HTR-8/SVneo (cell line): ENCODE data around the gene SCN1A.
"Not testable (repeated sequence)": the region's sequence is repeated elsewhere in the genome, so short reads cannot be mapped to it uniquely, and the experiment has no call there.

Source experiments
- DNase-seq: peaks from one replicate; pipeline ENCODE4 v3.0.0; 2011; ENCODE audit warnings: low spot score, mixed read lengths; ENCODE audit not compliant: insufficient read length
- FAIRE-seq: peaks from 2 replicates; lab custom pipeline; 2011; peaks lifted over from hg19 to GRCh38; lab: Jason Lieb, UNC

The SCN1A gene

DNA sequence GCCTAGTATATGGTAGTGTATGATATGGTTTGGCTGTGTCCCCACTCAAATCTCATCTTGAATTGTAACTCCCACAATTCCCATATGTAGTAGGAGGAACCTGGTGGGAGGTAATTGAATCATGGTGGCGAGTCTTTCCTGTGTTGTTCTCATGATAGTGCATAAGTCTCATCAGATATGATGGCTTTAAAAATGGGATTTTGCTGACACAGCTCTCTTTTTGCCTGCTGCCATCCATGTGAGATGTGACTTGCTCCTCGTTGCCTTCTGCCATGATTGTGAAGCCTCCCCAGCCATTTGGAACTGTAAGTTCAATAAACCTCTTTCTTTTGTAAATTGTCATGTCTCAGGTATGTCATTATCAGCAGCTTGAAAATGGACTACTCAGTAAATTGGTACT lies 9.5 kb upstream of the SCN1A start:
- FAIRE-seq (no peak), DNase-seq (no peak)

DNA sequence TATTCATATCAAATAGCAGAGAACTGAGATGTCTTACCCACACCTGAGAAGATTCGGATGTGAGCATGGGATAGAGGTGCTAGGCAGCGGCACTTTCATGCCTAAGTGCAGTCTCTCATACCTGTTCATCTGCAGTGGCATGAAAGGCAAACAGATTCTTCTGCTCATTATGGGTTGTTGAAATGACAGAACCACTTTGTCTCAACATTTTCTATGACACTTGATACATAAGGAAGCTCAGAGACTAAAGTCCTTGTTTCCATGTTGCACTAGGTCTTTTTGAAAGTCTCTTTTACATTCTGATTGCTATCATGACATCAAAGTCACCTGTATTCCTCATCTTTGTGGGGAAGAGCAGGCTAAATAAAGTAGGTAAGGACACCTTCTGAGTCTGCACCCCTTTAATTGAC lies 8.0 kb upstream of the SCN1A start:
- no peak for DNase-seq
- FAIRE-seq = no peak

DNA sequence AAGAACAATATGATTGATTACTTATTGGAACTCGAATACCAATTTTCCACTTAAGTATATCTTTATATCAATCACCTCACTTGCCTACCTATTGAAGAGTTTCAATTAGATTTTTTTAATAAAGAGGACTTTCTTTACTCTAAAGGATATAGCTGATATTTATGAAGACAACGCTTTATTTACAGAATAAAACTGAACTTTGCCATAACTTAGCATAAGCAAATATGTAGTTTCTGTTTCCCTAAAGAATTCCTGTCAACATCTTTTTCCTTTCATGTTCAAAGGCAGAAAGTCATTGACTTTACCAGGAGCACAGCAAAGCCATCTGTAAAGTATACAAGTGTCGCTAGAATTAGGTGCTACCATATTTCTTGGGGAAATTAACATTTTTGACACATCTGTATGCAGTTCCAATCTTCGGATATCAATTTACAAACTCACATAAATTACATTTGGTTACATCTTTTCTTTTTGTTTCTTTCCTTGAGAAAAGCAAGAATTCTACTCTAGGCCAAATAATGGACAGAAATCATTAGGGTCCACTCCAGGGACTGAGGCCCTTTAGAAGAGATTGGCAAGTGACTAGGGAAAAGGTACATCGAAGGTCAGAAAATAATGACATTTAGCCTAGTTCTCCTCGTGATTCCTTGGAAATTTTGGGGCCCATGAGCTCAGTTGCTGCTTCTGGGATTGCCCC lies 7.5 kb upstream of the SCN1A start:
- no peak for FAIRE-seq
- no peak for DNase-seq

DNA sequence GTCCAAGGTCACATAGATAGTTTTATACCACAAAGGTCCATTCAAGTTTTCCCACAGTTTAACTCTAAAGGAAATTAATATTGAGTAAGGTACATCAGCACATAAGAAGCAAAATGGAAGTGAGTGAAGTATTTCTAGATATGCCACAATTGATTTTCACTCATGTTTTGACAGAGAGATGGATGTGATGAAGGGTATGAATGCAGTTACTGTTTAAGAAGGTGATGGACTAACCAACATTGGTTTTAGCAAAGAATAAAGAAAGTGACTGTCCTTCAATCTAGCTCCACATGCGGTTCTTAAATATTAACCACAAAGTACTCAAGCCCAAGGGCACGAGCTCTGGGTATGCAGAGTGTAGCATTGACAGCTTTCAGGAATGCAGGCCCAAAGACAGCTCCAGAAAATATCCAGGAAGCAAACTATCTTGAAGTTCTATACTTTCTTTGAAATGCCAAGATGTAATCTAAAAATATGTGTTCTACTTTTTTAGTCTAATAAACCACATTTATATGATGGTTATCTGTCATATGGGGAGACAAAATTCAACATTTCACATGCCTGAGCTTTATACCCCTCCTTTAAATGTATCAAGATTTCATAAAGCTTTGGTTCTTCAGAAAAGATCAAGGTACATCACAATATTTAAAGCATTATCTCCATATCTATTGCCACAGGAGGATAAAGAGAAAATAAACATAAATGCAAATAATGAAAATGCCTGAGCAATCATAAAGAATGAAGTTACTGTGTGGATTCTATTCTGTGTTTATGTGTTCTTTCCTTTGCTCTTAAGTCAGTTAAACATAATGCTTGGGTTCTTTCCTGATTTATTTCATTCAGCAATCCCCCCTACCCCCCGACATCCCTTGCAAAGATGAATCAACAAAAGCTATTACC lies 6.7 kb upstream of the SCN1A start:
- FAIRE-seq = no peak
- no peak for DNase-seq

DNA sequence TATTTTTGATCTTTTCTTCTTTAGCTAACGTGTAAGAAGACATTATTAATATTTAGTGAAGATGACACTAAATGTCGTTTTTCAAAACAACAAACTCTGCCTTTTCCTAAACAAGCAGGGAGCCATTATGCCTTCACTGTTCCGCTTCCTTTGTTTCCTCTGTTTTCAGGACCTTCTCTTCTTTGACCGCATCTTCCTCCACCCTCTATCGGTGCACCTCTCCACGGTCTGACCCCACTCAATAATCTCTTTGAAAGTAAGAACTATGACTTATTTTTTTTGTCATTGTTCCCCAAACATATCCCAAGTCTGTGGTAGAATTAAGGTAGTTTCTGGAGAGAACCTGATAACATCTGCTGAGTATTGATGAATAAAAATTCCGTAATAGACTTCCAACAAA lies 5.8 kb upstream of the SCN1A start:
- DNase-seq = no peak
- FAIRE-seq = no peak

DNA sequence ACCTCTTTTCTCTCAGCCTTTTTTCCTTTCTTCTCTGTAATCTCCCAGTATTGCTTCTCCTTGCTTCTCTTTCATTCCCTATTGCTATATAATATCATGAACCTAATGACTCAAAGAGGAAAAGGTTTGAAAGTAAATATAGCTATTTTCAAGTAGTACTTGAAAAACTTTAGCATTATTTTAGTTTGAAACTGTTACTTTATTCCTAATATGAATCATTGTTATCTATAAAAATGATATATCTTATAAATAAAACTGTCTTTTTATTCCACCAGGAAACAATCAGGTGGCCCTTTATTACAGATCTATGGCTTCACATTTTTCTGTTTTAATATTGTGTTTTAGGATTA lies 311 bp upstream of the SCN1A start:
- DNase-seq = no peak
- no peak for FAIRE-seq

DNA sequence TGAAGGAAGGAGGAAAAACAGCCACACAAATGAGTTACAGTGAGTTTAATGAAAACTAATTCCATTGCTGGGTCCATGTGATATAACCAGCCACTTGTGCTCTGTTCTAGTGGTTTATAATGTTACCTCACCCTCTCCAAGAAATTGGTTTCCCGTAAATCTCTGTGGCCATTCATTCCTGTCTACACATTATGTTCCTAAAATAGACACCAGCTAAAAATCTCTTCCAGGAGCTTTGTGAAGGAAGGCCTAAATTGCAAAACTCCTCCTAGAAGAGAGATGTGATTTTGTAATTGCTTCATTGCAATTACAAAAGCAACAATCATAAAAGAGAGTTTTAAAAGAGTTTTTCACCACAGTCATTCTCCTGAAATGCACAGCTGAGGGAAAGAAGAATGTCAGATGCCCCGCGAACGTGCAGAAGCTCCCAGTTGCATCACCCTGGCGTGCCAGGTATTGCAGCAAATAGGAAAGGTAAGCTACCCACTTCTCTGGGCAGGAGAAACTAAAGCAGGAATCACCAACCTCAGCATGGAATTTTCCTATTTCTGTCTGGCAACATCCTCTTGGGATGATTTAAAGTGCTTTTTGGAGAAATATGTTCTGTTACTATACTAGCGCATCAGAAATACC lies 1.7 kb downstream of the SCN1A start:
- no peak for FAIRE-seq
- DNase-seq = no peak

DNA sequence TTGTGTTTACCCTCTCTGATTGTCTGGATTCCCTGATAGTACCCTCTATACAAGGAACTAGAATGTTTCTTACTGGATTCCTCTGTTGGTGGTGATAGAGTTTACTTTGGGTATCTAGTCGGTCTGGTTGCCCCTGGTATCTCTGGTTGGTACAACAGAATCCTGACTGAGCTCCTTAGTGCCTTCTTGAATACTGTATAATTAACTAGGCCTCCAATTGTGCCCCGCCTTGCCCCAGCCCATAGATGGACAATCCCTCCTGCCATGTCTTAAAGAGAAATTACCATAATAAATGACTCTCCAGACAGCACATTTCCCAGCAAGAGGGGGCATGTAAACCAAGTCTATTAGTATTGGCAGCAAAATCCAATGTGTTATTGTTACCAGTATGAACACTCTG lies 2.3 kb downstream of the SCN1A start:
- FAIRE-seq (no peak), DNase-seq (no peak)

DNA sequence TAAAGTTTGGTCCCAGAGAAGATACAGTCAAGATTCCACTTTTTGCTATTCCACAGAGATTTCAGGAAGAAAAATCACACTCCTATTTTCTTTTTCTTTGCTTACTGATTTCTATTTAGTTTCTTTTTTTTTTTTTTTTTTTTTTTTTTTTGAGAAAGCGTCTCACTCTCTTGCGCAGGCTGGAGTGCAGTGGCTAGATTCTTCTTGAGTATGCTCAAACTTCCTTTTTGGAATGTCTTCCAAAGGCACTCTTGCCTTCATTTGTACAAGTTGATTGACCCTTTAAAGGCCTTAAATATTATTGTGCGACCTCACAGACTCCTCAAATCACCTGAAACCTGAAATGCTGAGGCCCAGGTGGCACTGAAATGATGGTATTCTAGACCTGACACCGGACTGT lies 9.6 kb downstream of the SCN1A start:
- DNase-seq (no peak), FAIRE-seq (no peak)

DNA sequence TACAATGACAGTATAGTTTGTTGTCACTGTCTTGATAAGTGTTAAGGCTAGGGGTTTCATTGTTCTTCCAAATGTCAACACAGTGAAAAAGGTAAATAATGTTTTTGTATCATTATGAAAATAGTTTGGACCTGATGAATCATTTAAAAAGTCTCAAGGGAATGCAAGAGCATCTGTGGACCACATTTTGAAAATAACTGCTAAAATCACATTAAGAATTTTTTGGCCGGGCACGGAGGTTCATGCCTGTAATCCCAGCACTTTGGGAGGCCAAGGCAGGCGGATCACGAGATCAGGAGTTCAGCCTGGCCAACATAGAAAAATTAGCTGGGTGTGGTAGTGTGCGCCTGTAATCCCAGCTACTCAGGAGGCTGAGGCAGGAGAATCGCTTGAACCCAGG lies 10.3 kb downstream of the SCN1A start:
- DNase-seq (no peak), FAIRE-seq (no peak)

DNA sequence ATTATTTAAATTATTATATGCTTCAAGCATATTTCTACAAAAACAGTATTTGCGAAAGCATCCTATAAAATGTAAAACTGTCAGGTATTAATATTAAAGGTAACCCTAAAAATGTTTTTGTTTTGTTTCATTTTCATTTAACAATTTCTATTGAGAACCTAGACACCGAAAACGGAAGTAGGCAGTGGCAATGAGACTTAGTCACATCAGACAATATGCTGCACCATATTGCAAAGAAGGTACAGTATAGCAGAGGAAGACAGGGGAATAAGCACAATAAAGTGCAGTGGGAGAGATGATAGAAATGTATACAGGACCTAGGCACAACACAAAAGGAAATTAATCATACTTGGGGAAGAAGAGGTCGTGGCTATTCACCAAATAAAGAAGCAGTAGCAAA lies 12.2 kb downstream of the SCN1A start:
- DNase-seq = no peak
- no peak for FAIRE-seq

DNA sequence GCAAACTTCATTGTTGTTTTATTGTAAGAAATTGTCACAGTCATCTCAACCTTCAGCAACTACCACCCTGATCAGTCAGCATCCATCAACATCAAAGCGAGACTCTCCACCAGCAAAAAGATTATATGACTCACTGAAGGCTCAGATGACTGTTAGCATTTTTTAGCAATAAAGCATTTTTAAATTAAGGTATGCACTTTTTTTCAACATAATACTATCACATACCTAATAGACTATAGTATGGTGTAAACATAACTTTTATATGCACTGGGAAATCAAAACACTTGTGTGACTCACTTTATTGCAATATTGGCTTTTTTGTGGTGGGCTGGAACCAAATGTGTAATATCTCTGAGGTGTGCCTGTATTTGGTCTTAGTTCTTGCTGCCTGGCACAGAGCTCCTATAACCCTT lies 15.6 kb downstream of the SCN1A start:
- FAIRE-seq = no peak
- DNase-seq = no peak

DNA sequence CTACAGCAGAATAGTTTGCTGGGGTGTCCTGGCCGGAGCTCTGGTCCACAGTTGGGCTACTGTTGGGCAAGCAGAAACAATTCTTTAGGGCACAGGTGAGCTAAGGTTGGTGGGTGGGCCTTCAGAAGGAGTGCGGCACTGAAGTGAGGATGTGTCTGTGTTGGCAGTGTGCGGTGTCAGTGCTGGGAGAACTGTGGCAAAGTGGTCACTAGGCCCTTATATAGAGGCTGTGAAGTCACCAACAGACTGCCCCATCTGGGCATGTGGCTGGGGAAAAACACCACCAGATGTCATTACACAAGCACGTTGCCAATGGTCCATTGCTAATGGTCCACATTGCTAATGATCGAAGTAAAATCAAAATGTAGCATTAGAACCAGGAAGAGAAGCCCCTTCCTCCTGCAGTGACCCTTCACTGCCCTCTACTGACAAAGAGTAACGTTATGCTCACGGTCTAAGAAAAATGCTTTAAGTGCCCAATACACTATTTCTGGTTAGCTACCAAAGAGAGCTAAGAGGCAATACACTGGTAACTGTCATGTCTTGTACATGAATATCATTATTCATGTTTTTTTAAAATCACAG lies 21.3 kb downstream of the SCN1A start:
- DNase-seq (no peak), FAIRE-seq (no peak)

DNA sequence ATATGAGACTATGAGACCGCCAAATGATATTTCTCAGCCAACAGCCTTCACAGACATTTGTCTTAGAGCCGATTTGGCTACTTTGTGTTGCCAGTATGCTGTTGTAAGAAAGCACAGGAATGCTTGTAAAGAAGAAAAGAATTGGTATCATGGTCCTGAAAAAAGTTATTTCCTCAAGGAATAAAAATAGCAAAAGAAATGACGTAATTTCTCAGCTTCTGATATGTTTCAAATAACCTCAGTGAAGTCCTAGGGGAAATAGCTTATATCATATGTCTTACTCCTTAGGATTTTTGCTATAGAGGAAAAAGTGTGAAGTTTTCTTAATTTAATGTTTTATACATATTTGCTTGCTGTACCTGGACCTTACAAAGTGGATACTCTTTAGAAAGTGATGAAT lies 23.0 kb downstream of the SCN1A start:
- DNase-seq (no peak), FAIRE-seq (no peak)

DNA sequence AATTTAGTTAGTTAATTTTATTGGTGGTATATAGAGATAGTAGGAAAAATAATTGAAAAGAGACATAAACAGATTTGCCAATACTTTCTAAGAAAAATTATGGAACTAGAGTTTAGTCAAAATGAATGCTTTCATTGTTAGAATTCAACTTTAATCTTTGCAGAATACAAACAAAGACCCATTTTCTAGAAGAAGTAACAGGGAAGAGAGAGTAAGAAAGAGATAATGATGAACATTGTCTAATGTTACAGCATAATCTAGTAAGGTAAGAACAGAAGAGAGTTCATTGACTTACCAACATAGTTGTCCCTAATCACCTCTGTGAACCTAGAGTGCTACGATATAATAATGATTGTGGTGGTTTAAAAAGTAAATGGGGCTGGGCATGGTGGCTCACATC lies 23.7 kb downstream of the SCN1A start:
- DNase-seq (no peak), FAIRE-seq (no peak)

DNA sequence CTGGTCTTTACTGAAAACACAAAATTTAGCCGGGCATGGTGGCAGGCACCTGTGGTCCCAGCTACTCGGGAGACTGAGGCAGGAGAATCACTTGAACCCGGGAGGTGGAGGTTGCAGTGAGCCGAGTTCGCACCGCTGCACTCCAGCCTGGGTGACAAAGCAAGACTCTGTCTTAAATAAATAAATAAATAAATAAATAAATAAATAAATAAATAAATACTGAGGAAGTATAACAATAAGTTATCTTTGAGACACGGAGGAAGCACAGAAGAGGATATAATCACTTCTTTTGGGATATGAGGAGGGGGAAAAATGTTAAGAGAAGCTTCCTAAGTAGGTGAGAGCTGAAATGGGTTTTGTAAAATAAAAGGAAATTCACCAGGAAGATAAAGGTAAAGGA lies 24.5 kb downstream of the SCN1A start:
- not testable (repeated sequence) for DNase-seq, FAIRE-seq

DNA sequence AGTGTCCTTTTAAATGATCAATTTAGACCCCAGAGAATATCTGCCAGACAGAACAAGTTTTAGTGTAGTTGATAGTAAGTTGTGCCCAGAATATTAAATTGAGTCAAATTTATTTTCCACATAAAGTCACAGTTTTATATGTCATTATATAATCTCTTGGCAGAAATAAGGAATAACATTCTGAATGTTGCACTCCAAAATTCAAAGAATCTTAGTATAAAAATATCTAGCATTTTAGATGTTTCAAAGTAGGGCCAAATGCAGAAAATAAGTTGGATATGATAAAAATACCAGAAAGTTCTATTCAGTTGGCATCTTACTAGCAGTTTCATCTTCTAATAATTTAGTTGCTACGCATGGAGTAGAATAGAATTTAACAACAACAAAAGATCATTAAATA lies 33.5 kb downstream of the SCN1A start:
- DNase-seq (no peak), FAIRE-seq (no peak)

DNA sequence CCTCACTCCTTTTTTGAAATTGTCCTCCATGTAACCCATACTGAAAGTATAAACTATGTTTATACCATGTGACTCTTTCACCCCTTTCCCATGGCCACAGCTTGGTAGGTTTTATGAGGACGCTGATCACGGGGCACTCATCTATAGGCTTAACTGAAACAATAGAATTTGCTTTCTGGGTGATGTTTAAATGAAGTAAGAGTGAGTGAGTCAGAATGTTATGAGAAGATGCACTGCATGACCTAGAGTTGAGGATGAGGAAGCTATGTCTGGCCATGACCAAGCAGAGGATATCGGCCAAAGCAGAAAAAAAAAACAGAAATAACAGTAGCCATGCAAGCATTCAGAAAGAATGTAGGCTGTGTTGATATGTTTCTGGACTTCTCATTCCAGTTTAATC lies 34.9 kb downstream of the SCN1A start:
- DNase-seq = no peak
- FAIRE-seq = no peak

DNA sequence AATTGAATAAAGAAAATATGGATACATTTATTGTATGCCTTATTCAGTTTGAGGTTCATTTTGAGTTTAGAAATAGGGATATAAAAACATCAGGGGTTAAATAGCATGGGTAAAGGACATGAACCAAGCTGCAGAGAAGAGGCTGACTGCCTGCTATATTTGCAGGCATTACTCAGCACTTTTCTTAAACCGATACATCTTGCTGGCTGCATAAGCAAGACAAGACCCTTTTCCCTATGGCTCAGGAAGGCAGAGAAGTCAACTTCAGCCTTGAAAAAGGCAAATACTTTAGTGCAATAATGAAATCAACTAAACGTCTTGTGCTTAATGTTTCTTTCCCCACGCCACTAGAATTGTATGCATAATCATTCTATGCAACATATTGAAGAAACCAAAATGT lies 36.4 kb downstream of the SCN1A start:
- FAIRE-seq (no peak), DNase-seq (no peak)

DNA sequence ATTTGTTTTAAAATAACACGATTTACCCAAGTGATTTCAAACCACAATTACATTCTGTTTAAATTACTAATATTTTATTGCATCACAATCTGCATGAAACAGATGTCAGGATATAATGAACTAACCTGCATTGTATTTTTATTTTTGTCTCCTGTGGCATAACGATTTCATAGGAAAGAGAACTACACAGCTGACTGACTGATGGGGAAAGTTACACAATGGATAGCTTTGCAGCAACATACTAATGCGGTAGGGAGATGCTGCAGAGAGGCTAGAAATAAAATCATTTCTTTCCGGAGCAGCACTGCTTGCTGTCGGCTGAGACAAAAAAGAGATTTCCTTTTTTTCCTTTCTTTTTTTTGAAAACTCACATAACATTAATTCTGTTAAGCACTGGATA lies 36.9 kb downstream of the SCN1A start:
- DNase-seq (no peak), FAIRE-seq (no peak)

DNA sequence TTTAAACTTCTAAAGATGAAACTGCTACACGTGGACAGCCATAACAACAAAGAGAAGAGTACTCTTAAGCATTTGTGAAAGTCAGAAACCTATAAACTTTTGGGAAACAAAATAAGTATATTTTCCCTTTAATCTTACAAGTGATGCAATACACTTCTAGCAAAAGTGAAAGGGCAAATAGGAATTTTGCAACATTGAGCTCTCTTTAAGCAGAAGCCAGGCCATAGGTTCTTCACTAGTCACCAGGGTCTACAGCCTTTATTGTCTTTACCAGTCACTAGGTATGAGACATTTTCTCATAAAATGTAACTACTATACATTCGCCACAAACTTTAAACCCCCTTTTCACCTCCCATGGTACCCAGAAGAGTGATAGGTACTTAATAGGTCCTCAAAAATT lies 37.5 kb downstream of the SCN1A start:
- FAIRE-seq = no peak
- no peak for DNase-seq
